Spinal cord (tissue), 10 donors: Measurements from ENCODE around the gene UCKL1. TPM values are rescaled to one million over a fixed set of nuclear protein-coding genes. Genes with fewer than 3 reads are reported as not detected.

Experiments
- DNase-seq, 6 donors: peaks; one replicate each; pipeline versions ENCODE4 v3.0.0 to v3.0.0-alpha.2; 2013 to 2015; ENCODE audit warnings: low spot score in 6 of 6, low read depth in 4 of 6
- H3K27ac ChIP-seq: one replicate; pipeline ENCODE4 v1.5.1; 2013; ENCODE audit warnings: low read depth, low read length, control low read depth
- H3K27me3 ChIP-seq: one replicate; pipeline ENCODE4 v1.6.1; 2013; ENCODE audit warnings: low read length; ENCODE audit not compliant: control insufficient read depth, insufficient read depth
- H3K36me3 ChIP-seq: one replicate; pipeline ENCODE4 v1.6.1; 2013; ENCODE audit warnings: low read length; ENCODE audit not compliant: control insufficient read depth, insufficient read depth
- H3K4me1 ChIP-seq: one replicate; pipeline ENCODE4 v1.6.1; 2013; ENCODE audit warnings: low read length; ENCODE audit not compliant: control insufficient read depth, insufficient read depth
- H3K4me3 ChIP-seq: one replicate; pipeline ENCODE4 v1.5.1; 2013; ENCODE audit warnings: low read depth, low read length, control low read depth
- H3K9me3 ChIP-seq: one replicate; pipeline ENCODE4 v1.6.1; 2013; ENCODE audit warnings: low read length; ENCODE audit not compliant: control insufficient read depth, insufficient read depth
- WGBS: methylation state at CpG from one replicate; pipeline ENCODE4 v1.1.5; 2013; ENCODE audit warnings: missing lambda C conversion rate; ENCODE audit not compliant: insufficient coverage; 5-methylcytosine and 5-hydroxymethylcytosine counted together
- polyA plus RNA-seq, 2 donors: library from polyadenylated mRNA; unstranded; fragments of 120-200 nt; gene quantifications; one replicate each; pipeline ENCODE4 v1.2.1, GENCODE V29; 2013; ENCODE audit not compliant: insufficient read length in 2 of 2
- small RNA-seq: library from RNA; depleted of rRNA; stranded (forward); fragments of <200 nt; gene quantifications from one replicate; pipeline ENCODE3, GENCODE V24; 2014; ENCODE audit warnings: low replicate concordance
- total RNA-seq, 2 donors: library from RNA; depleted of rRNA in 1 of 2; stranded (reverse); fragments of 120-200 nt in 1 of 2; fragments of >200 nt in 1 of 2; gene quantifications; one replicate each; pipeline versions ENCODE4 v1.2.3 to v1.2.4, GENCODE V29; 2013 to 2014
- donor health status: healthy.

UCKL1 gene
- total and polyA plus RNA-seq, 4 donors = 14.1 to 83.7 (median 44.2) TPM

DNA sequence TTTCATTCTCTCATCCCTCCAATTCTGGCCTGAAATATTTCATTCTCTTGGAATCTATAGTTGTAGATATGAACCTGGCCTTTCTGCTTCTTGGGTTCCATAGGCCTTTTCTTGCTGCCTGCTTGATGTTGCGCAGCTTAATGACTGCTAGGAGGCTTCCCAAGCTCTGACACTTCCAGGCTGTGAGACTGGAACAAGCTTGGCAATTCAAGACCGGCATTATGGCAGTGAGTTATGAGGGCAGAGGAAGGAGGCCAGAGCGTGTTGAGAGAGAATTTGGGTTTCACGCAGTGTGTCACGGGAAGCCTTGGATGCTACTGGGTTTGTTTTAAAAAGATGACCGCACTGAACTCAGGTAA lies 62.2 kb downstream of the UCKL1 start:
- Histone ChIP-seq H3K36me3 (peaks cover 25% of the 10 kb centered on the region), H3K4me3 (peak overlapping the region; percentile 68), H3K4me1 (peaks cover 27% of the 10 kb centered on the region), H3K27me3 (no peaks in the 10 kb centered on the region), H3K27ac (no peak overlapping the region), H3K9me3 (no peaks in the 10 kb centered on the region)
- 17% methylated on average over 6 of the region's 6 CpGs for WGBS
- peak in 2 of 6 donors; percentile 26 to 32 for DNase-seq

GRCh38 chr20:63892402-63892801 lies 63.8 kb downstream of the UCKL1 start:
- H3K4me1 ChIP-seq = peaks cover 22% of the 10 kb centered on the region
- peaks cover 39% of the 10 kb centered on the region for H3K36me3 ChIP-seq
- DNase-seq = no peak
- 85% methylated on average over 3 of the region's 7 CpGs for WGBS
- no peaks in the 10 kb centered on the region for H3K9me3 ChIP-seq
- H3K27ac ChIP-seq = no peak overlapping the region
- H3K27me3 ChIP-seq = no peaks in the 10 kb centered on the region
- H3K4me3 ChIP-seq = no peak overlapping the region

- Histone ChIP-seq H3K36me3 (peaks cover 48% of the 10 kb centered on the region), H3K27ac (no peak overlapping the region), H3K4me3 (no peak overlapping the region), H3K4me1 (peaks cover 12% of the 10 kb centered on the region), H3K9me3 (no peaks in the 10 kb centered on the region), H3K27me3 (no peaks in the 10 kb centered on the region)
- no peak for DNase-seq
- 86% methylated on average over 25 of the region's 29 CpGs for WGBS
Observed at GRCh38 chr20:63891061-63892002, 64.9 kb downstream of the UCKL1 start.

- Histone ChIP-seq H3K27me3 (no peaks in the 10 kb centered on the region), H3K27ac (no peak overlapping the region), H3K36me3 (peaks cover 55% of the 10 kb centered on the region), H3K4me1 (peaks cover 9% of the 10 kb centered on the region), H3K4me3 (no peak overlapping the region), H3K9me3 (no peaks in the 10 kb centered on the region)
- DNase-seq = no peak
- 100% methylated on average over 4 of the region's 7 CpGs for WGBS
Observed at GRCh38 chr20:63890616-63891015, 65.6 kb downstream of the UCKL1 start.

- Histone ChIP-seq H3K27me3 (no peaks in the 10 kb centered on the region), H3K4me1 (peaks cover 9% of the 10 kb centered on the region), H3K36me3 (peaks cover 59% of the 10 kb centered on the region), H3K4me3 (no peak overlapping the region), H3K27ac (no peak overlapping the region), H3K9me3 (no peaks in the 10 kb centered on the region)
- WGBS = 90% methylated on average over 3 of the region's 7 CpGs
- DNase-seq = no peak
Observed at GRCh38 chr20:63890201-63890576, 66.0 kb downstream of the UCKL1 start.

Small RNAs within 50 kb of the gene (small RNA-seq; reads per million reads assigned to genes)
- not detected for gene MIR647
- gene MIR941-2 = not detected
- not detected for gene MIR941-4
- not detected for gene MIR941-5
- gene RNU1-134P = 0.20 reads per million, percentile 6 among the genes with 10 or more reads in this experiment

Other genes with a start within 250 kb of the UCKL1 start
- 10 to 100 TPM; 19.5 to 46.6 TPM for gene ARFRP1, start 248.4 kb downstream of the UCKL1 start, total RNA-seq
- gene ARFRP1, start 248.4 kb downstream of the UCKL1 start, polyA plus RNA-seq = 10 to 100 TPM; 52.0 to 57.8 TPM
- 10 to 100 TPM in 1 of 2 donors, 1 to 10 TPM in 1; 6.9 to 19.2 TPM for gene ZGPAT, start 248.4 kb downstream of the UCKL1 start, total RNA-seq
- 10 to 100 TPM; 26.9 to 34.6 TPM for gene ZGPAT, start 248.4 kb downstream of the UCKL1 start, polyA plus RNA-seq
- gene LIME1, start 219.8 kb downstream of the UCKL1 start, total RNA-seq = 1 to 10 TPM; 2.5 to 9.8 TPM
- gene LIME1, start 219.8 kb downstream of the UCKL1 start, polyA plus RNA-seq = 10 to 100 TPM; 19.6 to 24.5 TPM
- gene SLC2A4RG, start 216.6 kb downstream of the UCKL1 start, total RNA-seq = 10 to 100 TPM in 1 of 2 donors, 1 to 10 TPM in 1; 5.5 to 51.0 TPM
- gene SLC2A4RG, start 216.6 kb downstream of the UCKL1 start, polyA plus RNA-seq = 10 to 100 TPM; 55.2 to 79.1 TPM
- 10 to 100 TPM in 1 of 2 donors, 1 to 10 TPM in 1; 8.3 to 13.4 TPM for gene ZBTB46, start 125.2 kb downstream of the UCKL1 start, total RNA-seq
- 10 to 100 TPM in 1 of 2 donors, 1 to 10 TPM in 1; 9.7 to 13.0 TPM for gene ZBTB46, start 125.2 kb downstream of the UCKL1 start, polyA plus RNA-seq
- not detected for gene ABHD16B, start 94.9 kb downstream of the UCKL1 start, total RNA-seq
- gene ABHD16B, start 94.9 kb downstream of the UCKL1 start, polyA plus RNA-seq = not detected
- gene TPD52L2, start 91.1 kb downstream of the UCKL1 start, total RNA-seq = 10 to 100 TPM; 38.5 to 58.1 TPM
- gene TPD52L2, start 91.1 kb downstream of the UCKL1 start, polyA plus RNA-seq = 100 to 1,000 TPM in 1 of 2 donors, 10 to 100 TPM in 1; 81.7 to 109 TPM
- gene DNAJC5, start 61.3 kb downstream of the UCKL1 start, total RNA-seq = 10 to 100 TPM; 59.4 to 80.6 TPM
- 100 to 1,000 TPM; 109 to 112 TPM for gene DNAJC5, start 61.3 kb downstream of the UCKL1 start, polyA plus RNA-seq
- gene ZNF512B, start 13.5 kb upstream of the UCKL1 start, total RNA-seq = 10 to 100 TPM; 10.6 to 24.2 TPM
- gene ZNF512B, start 13.5 kb upstream of the UCKL1 start, polyA plus RNA-seq = 10 to 100 TPM; 43.7 to 44.7 TPM
- gene SAMD10, start 23.2 kb upstream of the UCKL1 start, total RNA-seq = 1 to 10 TPM; 6.9 TPM
- 10 to 100 TPM; 41.3 to 42.9 TPM for gene SAMD10, start 23.2 kb upstream of the UCKL1 start, polyA plus RNA-seq
- gene PRPF6, start 24.7 kb upstream of the UCKL1 start, total RNA-seq = 10 to 100 TPM; 44.9 to 61.3 TPM
- 10 to 100 TPM; 89.2 to 92.4 TPM for gene PRPF6, start 24.7 kb upstream of the UCKL1 start, polyA plus RNA-seq
- gene C20orf204, start 79.8 kb upstream of the UCKL1 start, total RNA-seq = 1 to 10 TPM in 1 of 2 donors, under 1 TPM in 1; 0.69 to 1.2 TPM
- 1 to 10 TPM; 1.3 to 3.1 TPM for gene C20orf204, start 79.8 kb upstream of the UCKL1 start, polyA plus RNA-seq
- gene SOX18, start 93.2 kb upstream of the UCKL1 start, total RNA-seq = 1 to 10 TPM; 2.4 to 2.9 TPM
- 10 to 100 TPM in 1 of 2 donors, 1 to 10 TPM in 1; 8.7 to 12.3 TPM for gene SOX18, start 93.2 kb upstream of the UCKL1 start, polyA plus RNA-seq
- 10 to 100 TPM; 35.9 to 60.0 TPM for gene TCEA2, start 106.8 kb upstream of the UCKL1 start, total RNA-seq
- gene TCEA2, start 106.8 kb upstream of the UCKL1 start, polyA plus RNA-seq = 100 to 1,000 TPM; 166 to 170 TPM
- 10 to 100 TPM; 10.7 to 13.9 TPM for gene RGS19, start 123.1 kb upstream of the UCKL1 start, total RNA-seq
- gene RGS19, start 123.1 kb upstream of the UCKL1 start, polyA plus RNA-seq = 10 to 100 TPM; 21.0 to 21.5 TPM
- gene OPRL1, start 123.7 kb upstream of the UCKL1 start, total RNA-seq = 10 to 100 TPM in 1 of 2 donors, 1 to 10 TPM in 1; 5.2 to 13.9 TPM
- gene OPRL1, start 123.7 kb upstream of the UCKL1 start, polyA plus RNA-seq = 10 to 100 TPM; 23.4 to 26.3 TPM
- gene LKAAEAR1, start 128.0 kb upstream of the UCKL1 start, total RNA-seq = 1 to 10 TPM; 1.8 to 2.1 TPM
- 1 to 10 TPM; 7.7 to 8.4 TPM for gene LKAAEAR1, start 128.0 kb upstream of the UCKL1 start, polyA plus RNA-seq
- gene NPBWR2, start 151.1 kb upstream of the UCKL1 start, total RNA-seq = not detected
- gene NPBWR2, start 151.1 kb upstream of the UCKL1 start, polyA plus RNA-seq = not detected
- 1 to 10 TPM; 6.1 to 7.0 TPM for gene MYT1, start 208.0 kb upstream of the UCKL1 start, total RNA-seq
- gene MYT1, start 208.0 kb upstream of the UCKL1 start, polyA plus RNA-seq = 10 to 100 TPM; 19.9 to 21.4 TPM